ENCODE data around the gene ACTN2. TPM values are rescaled to one million over a fixed set of nuclear protein-coding genes. Genes with fewer than 3 reads are reported as not detected.

ACTN2 gene
- polyA plus RNA-seq, 1 donor: 0.37 TPM

GRCh38 chr1:236768601-236769000 is 82.3 kb downstream of the ACTN2 start:
- DNase-seq: no peak

- no peak for DNase-seq
These were observed 87.6 kb downstream of the ACTN2 start for GRCh38 chr1:236773919-236774318.

GRCh38 chr1:236774926-236775325 is 88.6 kb downstream of the ACTN2 start:
- DNase-seq: no peak

GRCh38 chr1:236779312-236779711 is 93.0 kb downstream of the ACTN2 start:
- no peak for DNase-seq

GRCh38 chr1:236785477-236785876 is 99.2 kb downstream of the ACTN2 start:
- DNase-seq: no peak

- DNase-seq: no peak
These were observed 100.2 kb downstream of the ACTN2 start for GRCh38 chr1:236786453-236786852.

GRCh38 chr1:236794585-236795034 is 108.3 kb downstream of the ACTN2 start:
- DNase-seq: no peak

GRCh38 chr1:236795035-236795756 is 108.9 kb downstream of the ACTN2 start, which contains the start of gene MTR:
TSS of gene MTR (plus strand) at chr1:236795292. CDS start at chr1:236795704, 412 bp downstream.
- DNase-seq: peak; percentile 97

- peak; percentile 30 for DNase-seq
These were observed 109.7 kb downstream of the ACTN2 start for GRCh38 chr1:236795757-236796667.

- DNase-seq: no peak
These were observed 112.7 kb downstream of the ACTN2 start for GRCh38 chr1:236799001-236799400.

GRCh38 chr1:236800002-236800620 is 113.8 kb downstream of the ACTN2 start:
- DNase-seq: no peak

- DNase-seq: no peak
These were observed 114.3 kb downstream of the ACTN2 start for GRCh38 chr1:236800623-236801022.

- no peak for DNase-seq
These were observed 116.0 kb downstream of the ACTN2 start for GRCh38 chr1:236802264-236802663.

GRCh38 chr1:236806634-236807033 is 120.3 kb downstream of the ACTN2 start:
- no peak for DNase-seq

- DNase-seq: no peak
These were observed 121.7 kb downstream of the ACTN2 start for GRCh38 chr1:236808005-236808404.

- DNase-seq: no peak
These were observed 122.3 kb downstream of the ACTN2 start for GRCh38 chr1:236808564-236809130.

- no peak for DNase-seq
These were observed 122.8 kb downstream of the ACTN2 start for GRCh38 chr1:236809148-236809547.

GRCh38 chr1:236810018-236810417 is 123.7 kb downstream of the ACTN2 start:
- DNase-seq: no peak

- DNase-seq: no peak
These were observed 126.2 kb downstream of the ACTN2 start for GRCh38 chr1:236812334-236813030.
